SK-N-SH (cell line): Measurements from ENCODE around the gene ETS1.

ENCODE experiments used
- JUND ChIP-seq: IDR thresholded peaks from 2 replicates; pipeline ENCODE4 v1.4.0; 2012
- MXI1 ChIP-seq: IDR thresholded peaks from 2 replicates; pipeline ENCODE4 v1.6.1; 2012; ENCODE audit warnings: mild to moderate bottlenecking, low read depth, low read length, improper control_type of control experiment
- RCOR1 ChIP-seq: fragments of 150-350 bp; IDR thresholded peaks from 2 replicates; pipeline ENCODE4 v1.6.1; 2017; ENCODE audit warnings: antibody characterized with exemption, low read length
- TEAD4 ChIP-seq: IDR thresholded peaks from 2 replicates; pipeline ENCODE4 v1.4.0; 2012; ENCODE audit warnings: mild to moderate bottlenecking, borderline replicate concordance; ENCODE audit not compliant: insufficient read depth
- YY1 ChIP-seq: IDR thresholded peaks from 2 replicates; pipeline ENCODE4 v1.4.0; 2012; ENCODE audit warnings: low read depth, mild to moderate bottlenecking
- TF ChIP-seq, protein P1 (sequence below): fragments of 200-600 bp; sonication (generic); IDR thresholded peaks from 2 replicates; pipeline ENCODE4 v1.6.1; 2017; ENCODE audit warnings: antibody characterized with exemption, mild to moderate bottlenecking, moderate library complexity

DNA sequence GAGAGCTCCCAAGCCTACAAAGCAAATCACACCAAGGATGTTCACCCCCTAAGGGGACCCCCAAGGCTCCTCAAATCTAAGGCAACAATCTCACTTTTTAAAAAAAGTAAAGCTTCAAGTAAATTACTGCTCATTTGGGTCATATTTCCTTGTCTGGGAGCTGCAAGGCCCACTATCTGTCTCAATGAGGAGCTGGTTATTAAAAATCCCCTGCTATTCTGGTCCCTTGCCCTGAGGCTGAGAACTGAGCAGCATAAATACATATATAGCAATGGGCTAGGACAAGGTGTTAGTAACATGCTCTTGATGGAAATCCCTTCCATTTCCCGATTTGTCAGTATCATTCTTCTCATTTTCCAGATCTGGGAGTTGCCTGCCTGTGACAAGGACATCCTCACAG lies 119.2 kb downstream of the ETS1 start:
- TF ChIP-seq YY1 (no peak), MXI1 (no peak), TEAD4 (no peak), JUND (no peak), RCOR1 (no peak)
- TF ChIP-seq, protein P1, sequence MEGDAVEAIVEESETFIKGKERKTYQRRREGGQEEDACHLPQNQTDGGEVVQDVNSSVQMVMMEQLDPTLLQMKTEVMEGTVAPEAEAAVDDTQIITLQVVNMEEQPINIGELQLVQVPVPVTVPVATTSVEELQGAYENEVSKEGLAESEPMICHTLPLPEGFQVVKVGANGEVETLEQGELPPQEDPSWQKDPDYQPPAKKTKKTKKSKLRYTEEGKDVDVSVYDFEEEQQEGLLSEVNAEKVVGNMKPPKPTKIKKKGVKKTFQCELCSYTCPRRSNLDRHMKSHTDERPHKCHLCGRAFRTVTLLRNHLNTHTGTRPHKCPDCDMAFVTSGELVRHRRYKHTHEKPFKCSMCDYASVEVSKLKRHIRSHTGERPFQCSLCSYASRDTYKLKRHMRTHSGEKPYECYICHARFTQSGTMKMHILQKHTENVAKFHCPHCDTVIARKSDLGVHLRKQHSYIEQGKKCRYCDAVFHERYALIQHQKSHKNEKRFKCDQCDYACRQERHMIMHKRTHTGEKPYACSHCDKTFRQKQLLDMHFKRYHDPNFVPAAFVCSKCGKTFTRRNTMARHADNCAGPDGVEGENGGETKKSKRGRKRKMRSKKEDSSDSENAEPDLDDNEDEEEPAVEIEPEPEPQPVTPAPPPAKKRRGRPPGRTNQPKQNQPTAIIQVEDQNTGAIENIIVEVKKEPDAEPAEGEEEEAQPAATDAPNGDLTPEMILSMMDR: no peak
